ENCODE measurements around the gene FOXK1. TPM values are rescaled to one million over a fixed set of nuclear protein-coding genes. Genes with fewer than 3 reads are reported as not detected.

Gene FOXK1
- total and polyA plus RNA-seq, 12 donors, result 3.6 to 30.6 (median 24.2) TPM

DNA sequence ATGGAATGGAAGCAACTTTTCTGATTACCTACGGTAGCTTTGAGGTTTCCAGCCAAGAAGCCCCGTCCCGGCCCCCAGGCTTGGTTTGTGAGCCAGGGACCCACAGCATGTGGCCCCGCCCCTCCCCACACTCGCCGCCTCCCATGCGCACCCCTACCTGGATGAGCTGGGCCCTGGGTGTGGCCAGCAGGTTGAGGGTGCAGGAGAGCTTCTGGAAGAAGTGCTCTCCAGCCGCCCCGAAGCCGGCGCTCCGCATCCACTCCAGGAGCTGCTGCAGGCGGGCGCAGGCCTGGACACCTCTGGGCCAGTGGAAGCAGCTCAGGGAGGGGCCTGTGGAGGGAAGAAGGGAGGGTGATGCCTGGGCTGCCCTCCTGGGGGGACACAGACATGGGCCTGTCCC lies 133.0 kb downstream of the FOXK1 start:
- H3K9me3 ChIP-seq, result peaks cover 0 to 4% (median 0%) of the 10 kb centered on the region in 11 donors
- ATAC-seq, result no peak
- H3K27me3 ChIP-seq, result peaks cover 0 to 7% (median 0%) of the 10 kb centered on the region in 7 donors
- H3K4me1 ChIP-seq, result peaks cover 1 to 23% (median 7%) of the 10 kb centered on the region in 9 donors
- TF ChIP-seq, protein P1, sequence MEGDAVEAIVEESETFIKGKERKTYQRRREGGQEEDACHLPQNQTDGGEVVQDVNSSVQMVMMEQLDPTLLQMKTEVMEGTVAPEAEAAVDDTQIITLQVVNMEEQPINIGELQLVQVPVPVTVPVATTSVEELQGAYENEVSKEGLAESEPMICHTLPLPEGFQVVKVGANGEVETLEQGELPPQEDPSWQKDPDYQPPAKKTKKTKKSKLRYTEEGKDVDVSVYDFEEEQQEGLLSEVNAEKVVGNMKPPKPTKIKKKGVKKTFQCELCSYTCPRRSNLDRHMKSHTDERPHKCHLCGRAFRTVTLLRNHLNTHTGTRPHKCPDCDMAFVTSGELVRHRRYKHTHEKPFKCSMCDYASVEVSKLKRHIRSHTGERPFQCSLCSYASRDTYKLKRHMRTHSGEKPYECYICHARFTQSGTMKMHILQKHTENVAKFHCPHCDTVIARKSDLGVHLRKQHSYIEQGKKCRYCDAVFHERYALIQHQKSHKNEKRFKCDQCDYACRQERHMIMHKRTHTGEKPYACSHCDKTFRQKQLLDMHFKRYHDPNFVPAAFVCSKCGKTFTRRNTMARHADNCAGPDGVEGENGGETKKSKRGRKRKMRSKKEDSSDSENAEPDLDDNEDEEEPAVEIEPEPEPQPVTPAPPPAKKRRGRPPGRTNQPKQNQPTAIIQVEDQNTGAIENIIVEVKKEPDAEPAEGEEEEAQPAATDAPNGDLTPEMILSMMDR (IDR thresholded peaks at IDR 0.05), result no peak
- H3K27ac ChIP-seq, result no peak overlapping the region
- no peak overlapping the region for H3K4me3 ChIP-seq
- intact Hi-C loops (cut with DNase I), result no loop called here
- H3K36me3 ChIP-seq, result peaks cover 0 to 25% (median 0%) of the 10 kb centered on the region in 9 donors
- WGBS, 2 donors, result 97% methylated on average over 14 of the region's 14 CpGs
- no peak for DNase-seq

GRCh38 chr7:4815609-4816418 lies 133.7 kb downstream of the FOXK1 start:
- WGBS, 2 donors, result 93 to 94% methylated on average over 38 of the region's 38 CpGs
- Histone ChIP-seq H3K36me3 (peaks cover 0 to 19% (median 0%) of the 10 kb centered on the region in 9 donors), H3K27me3 (peaks cover 0 to under 1% (median 0%) of the 10 kb centered on the region in 7 donors), H3K4me1 (peaks cover 3 to 30% (median 14%) of the 10 kb centered on the region in 9 donors), H3K4me3 (no peak overlapping the region), H3K27ac (no peak overlapping the region), H3K9me3 (peaks cover 0 to 4% (median 0%) of the 10 kb centered on the region in 11 donors)
- no peak for ATAC-seq
- TF ChIP-seq, protein P1 (IDR thresholded peaks at IDR 0.05), result no peak
- no peak for DNase-seq
- intact Hi-C loops (cut with DNase I), result no loop called here

DNA sequence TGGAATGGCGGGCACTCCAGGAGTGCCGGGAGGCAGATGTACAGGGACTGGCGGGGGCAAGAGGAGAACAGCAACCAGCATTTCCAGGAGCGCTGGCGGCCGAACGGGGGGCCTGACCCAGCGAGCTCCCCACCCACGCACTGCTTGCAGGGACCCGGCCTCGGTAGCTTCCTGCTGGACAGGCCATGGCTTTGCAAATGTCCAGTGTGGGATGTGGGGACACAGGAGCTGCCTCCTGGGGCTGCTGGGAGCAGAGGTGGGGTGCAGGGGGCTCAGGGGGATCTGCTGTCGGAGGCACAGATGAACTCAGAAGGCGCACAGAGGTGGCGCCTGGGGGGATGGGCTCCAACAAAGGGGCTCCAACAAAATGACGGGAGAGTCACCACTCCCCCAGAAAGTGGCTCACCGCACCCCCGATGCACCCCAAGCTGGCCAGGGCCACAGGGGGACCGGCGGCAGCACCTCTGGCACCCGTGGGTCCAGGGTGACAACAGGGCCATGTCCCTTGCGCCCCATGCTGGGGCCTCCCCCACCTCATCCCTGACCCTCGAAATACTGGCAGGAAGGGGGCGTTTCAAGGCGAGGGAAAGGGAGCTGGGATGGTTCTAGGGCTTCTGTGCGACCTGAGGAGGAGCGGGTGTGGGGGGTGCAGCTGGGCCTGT lies 134.5 kb downstream of the FOXK1 start:
- no peak overlapping the region for H3K4me3 ChIP-seq
- no peak for ATAC-seq
- TF ChIP-seq, protein P1 (IDR thresholded peaks at IDR 0.05), result no peak

DNA sequence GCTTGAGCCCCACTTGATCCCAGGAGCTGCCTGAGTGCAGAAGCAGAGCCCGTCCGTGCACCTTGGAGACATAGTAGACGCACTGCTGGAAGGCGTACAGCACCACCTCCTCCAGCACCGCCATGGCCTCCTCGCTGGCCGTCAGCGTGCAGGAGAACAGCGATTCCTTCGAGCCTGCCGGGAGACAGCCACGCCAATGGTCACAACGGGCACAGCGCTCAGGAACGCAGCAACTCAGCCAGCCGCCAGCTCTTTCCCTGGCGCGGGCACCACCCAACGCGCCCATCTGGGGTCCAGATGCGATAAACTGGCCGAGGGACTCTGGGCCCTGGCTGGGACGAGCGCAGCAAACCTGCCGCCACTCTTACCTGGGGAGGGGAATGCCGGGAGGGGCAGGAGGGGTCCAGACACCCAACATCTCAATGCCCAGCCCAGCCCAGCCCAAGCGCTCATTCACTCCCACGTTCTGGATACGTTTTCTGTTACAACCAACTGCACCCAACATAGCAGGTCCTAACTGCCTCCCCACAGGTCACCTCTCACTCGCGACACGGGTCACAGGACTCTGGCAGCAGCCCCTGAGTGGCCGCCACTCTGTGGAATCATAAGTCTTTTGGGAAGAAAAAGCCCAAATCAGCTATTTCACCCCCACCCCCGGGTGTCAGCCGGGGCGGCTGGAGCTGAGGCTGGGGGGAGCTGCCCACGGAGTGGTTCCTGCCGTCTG lies 135.2 kb downstream of the FOXK1 start:
- Histone ChIP-seq H3K27ac (peak overlapping the region in 1 of 10 donors; percentile 77), H3K4me1 (peaks cover 3 to 45% (median 19%) of the 10 kb centered on the region in 9 donors), H3K36me3 (peaks cover 0 to 19% (median 0%) of the 10 kb centered on the region in 9 donors), H3K9me3 (peaks cover 0 to 4% (median 0%) of the 10 kb centered on the region in 11 donors), H3K4me3 (no peak overlapping the region), H3K27me3 (no peaks in the 10 kb centered on the region)
- TF ChIP-seq, protein P1 (IDR thresholded peaks at IDR 0.05), result no peak
- DNase-seq (no peak), ATAC-seq (no peak)
- intact Hi-C loops (cut with DNase I), result no loop called here
- WGBS, 2 donors, result 92 to 93% methylated on average over 38 of the region's 38 CpGs

More for the DNA sequence above, 134.5 kb downstream of the FOXK1 start:
- H3K27ac ChIP-seq, result no peak overlapping the region
- H3K27me3 ChIP-seq, result no peaks in the 10 kb centered on the region
- intact Hi-C loops (cut with DNase I), result no loop called here
- H3K4me1 ChIP-seq, result peaks cover 3 to 37% (median 19%) of the 10 kb centered on the region in 9 donors
- peaks cover 0 to 19% (median 0%) of the 10 kb centered on the region in 9 donors for H3K36me3 ChIP-seq
- no peak for DNase-seq
- WGBS, 2 donors, result 92 to 95% methylated on average over 26 of the region's 26 CpGs
- H3K9me3 ChIP-seq, result peaks cover 0 to 4% (median 0%) of the 10 kb centered on the region in 11 donors

All from heart right ventricle (tissue), 16 donors.